GDM1 (cell line): ENCODE data around the gene GSG1.

Source experiments
- DNase-seq: peaks from one replicate; lab custom pipeline; 2025; lab: John Stamatoyannopoulos, UW

The GSG1 gene

DNA sequence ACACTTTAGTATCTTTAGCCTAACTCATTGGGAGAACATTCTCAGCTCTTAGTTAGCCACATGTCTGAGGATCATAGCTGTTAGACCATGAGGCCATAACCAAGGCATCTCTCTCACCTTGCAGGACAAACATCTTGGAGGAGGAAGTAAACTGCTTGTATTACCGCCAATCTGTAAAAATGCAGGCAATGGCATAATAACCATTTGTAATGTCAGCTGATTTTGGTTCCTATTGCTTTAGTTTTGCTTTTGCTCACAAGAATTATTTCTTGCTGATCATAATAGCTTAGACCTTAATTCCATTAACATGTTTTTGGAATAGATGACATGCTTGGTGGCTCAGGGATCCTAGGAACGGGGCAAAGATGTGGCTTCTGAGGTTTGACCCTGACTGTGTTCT lies 16.4 kb upstream of the GSG1 start:
- no peak for DNase-seq

DNA sequence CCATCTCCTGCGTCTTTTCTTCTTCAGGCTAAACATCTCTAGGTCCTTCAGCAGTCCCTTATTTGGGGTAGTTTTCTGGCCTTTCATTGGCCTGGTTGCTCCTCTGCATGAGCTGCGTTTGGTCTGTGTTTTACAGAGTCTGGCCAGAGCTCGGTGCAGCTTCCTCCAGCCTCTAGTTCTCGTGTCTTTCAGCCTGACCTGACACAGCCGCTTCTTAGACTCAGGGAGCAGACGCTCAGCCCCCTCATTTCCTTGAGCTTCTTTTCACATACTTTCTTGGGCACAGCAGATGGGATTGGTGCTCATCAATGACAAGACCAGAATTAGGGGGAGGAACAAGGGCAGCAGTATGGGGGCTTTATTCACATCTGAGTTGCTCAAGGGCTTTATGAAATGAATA lies 13.6 kb upstream of the GSG1 start:
- no peak for DNase-seq

DNA sequence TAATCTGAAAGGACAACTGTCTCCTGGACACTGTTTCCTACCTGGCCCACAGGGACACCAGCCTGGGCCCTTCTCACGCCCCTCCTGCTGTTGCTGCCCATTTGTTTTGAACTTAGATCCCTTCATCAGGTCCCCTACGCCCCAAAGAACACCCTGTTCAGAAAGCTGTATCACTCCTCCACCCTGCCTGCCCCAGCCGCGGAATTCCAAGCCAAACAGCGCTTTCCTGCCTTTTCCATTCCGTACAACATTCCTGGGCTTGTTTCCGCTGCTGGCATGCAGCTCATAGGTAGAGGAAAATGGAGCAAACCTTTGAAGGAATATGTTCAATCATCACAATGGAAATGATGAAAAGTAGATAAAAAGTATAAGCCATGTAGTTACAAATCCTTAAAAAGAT lies 12.8 kb upstream of the GSG1 start:
- no peak for DNase-seq

DNA sequence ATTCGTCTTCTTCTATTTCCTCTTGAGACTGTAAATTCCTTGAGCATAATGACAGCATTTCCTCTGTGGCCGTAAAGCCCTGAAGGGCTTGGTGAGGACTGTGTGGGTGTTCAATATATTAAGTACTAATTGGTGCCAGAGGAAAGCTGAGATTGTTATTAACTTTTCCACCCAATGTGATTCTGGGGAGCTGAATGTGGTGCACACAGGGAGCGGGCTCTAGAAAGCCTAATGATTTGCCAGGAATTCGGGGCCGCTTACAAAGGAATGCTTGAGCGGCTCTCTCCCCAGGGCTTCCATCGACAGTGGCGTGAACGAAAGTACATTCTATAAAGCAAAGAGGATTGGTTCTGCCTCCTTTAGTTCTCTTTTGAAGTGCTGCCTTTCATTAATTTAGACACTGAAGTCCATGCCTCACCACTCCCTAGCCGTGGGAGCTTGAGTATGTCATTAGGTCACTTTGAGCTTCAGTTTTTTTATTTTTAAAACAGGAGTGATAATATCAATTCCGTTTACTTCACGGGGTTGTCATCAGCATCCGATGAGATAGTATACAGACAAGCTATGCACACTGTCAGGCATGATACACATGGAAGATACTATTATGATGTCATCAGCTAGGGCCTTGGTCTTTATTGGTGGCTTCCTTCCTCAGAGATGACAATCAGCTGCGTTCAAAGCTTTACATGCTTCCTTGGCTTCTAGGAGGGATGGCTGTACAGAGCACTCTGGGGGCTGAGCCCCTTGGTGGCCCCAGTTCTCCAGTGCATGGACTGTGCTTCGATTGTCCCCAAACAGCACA lies 11.0 kb upstream of the GSG1 start:
- no peak for DNase-seq

DNA sequence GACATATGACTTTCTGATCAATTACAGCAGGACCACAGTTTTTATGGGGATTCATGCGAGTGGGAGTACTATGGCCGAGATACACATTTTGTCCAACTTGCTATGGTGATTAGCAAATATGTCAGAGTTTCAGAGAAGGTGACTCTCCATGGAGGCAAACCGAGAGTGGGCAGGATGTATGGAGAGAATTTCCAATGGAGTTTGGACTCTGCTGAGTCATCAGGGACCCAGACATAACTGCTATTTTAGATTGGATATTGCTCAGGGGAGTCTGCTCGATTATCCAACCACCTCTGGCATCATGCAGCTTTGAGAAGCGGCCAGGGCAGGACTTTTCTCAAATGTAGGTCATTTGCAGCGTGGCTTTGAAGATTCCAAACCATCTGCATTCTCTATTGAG lies 9.5 kb upstream of the GSG1 start:
- no peak for DNase-seq

DNA sequence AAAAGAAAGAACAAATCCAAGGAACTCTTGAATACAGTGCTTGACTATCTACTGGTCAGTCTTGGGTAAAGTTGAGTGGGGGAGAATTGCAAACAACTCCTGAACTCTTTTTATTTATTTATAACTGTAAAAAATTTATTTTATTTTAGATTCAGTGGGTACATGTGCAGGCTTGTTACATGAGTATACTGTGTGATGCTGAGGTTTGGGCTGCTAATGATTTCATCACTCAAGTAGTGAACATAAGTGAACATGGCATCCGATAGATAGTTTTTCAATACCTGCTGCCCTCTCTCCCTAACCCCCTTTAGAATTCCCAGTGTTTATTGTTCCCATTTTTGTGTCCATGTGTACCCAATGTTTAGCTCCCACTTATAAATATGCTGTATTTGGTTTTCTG lies 3.2 kb upstream of the GSG1 start:
- no peak for DNase-seq

DNA sequence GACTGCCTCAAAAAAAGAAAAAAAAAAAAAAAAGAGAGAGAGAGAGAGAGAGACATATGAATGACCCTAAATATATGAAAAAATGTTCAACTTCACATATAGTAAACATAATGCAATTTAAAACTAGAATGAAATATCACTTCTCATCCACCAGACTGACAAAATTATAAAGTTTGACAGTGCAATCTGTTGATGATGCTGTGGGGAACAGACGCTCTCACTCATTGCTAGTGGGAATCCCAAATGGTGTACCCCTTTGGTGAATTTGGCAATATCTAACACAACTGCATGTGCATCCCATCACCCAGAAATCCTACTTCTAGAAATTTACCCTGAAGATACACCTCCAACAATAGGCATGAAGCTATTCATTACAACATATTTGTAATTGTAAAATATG lies 2.3 kb upstream of the GSG1 start:
- DNase-seq: no peak

DNA sequence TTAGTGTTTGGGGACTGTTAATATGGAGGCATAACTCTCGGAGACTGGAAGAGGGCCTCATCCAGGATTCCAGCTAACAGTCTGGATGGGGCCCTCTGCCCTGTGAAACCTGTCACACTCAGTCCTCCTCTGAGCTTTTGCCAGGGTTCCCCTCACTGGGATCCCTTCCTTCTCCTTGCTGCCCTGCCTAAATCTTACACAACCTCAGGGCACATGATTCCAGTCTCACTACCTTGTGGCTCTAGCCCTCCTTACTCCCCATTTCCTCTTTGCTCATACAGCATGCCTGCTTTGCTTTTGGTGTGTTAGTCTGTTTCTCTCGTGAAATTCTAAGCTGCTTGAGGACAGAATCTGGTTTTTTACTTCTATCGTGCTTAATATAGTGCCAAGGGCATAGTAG lies 942 bp upstream of the GSG1 start:
- DNase-seq: no peak

DNA sequence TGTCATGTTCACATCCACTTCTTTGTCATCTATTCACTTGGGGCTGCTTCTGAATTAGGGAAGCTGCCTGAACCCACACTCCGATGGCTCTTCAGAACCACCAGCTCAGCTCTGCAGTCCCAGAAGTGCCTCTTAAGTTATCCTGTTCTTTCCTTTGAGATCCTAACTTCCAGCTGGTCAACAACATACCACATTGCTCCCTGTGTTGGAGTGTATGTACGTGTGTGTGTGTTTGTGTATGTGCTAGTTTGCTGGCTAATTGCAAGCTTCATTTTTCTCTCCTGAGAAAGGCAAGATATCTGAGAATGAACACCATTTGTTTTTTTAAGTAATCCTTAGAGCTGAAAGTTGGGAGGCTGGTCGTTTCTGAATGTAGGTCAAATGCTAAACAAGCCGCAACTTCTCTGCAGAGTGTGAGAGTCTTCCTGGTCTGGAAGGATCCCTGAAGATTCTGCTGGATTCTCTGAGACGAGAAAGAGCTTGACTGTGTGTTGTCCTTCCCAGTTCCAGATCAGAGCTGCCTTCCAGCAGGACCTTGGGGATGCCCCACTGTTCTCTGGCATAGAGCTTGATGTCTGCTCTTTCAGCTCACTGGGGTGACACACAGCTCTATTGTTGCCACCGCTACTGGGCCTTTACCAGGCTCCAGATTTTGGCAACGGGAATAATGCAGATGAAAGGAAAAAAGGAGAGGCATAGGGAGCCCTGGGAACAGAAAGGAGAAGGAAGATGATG lies 839 bp downstream of the GSG1 start:
- no peak for DNase-seq

DNA sequence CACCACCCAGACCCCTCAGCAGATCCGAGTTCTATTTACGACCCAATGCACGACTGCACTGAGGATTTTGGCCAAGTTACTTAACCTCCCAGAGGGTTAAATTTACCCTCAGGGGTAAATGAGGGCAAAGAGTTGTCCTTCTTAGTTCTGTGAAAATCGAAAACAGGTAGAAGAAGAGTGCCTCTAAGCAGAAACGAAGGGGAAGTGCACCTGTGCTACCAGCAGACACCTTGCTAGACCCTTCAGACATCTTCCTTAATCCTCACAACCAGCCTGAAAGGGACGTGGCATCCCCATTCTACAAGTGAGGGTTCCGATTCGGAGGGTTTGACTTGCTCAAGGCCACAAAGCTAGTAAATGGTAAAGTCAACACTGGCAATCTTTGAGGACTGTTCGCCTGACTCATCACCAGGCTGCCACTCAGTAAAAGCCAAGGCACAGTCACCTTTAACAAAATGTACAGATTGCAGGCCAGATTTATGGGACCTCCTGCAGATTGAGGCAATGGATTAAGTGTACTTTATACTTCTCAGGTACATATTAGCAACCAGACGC lies 1.6 kb downstream of the GSG1 start:
- DNase-seq: no peak

DNA sequence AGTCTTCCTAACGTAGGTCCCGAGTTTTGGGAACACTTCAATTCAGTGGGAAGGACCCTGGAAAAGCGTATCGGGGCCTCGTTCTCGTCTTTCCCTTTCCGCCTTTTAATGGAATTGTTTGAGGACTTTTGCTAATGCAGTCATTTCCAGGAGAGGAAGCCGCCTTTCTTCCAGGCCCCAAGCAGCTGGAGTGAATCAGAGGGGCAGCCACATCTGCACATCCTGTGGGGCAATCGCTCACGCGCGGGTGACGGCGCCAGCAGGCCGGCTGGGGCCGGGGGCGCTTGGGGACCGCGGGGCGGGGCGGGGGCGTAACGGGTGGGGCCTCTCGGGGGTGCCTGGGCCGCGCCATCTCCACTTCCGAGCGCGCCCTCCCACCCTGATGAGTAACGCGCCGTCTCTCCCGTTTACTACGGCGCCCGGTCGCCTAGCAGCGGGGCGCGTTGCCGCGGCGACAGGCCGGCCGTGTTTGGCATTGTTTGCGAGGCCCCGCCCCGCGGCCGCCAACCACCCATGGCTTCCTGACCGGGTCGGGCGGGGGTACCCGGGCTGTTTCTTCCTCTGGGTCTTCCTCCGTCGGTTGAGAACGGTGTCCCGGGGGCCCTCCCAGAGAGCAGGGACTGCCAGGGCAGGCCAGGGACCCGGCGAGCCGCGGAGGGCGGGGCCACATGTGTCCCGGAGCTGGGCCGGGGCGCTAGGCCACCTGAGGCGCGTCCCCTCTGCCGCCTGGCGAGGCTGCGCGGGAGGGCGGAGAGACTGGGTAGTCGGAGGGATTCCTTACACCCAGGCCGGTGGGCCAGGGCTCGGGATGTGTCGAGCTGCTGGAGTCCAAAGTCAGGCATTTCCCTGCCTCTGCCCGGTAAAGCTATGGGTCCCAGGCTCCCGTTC lies 2.3 kb downstream of the GSG1 start:
- peak; percentile 72 for DNase-seq

DNA sequence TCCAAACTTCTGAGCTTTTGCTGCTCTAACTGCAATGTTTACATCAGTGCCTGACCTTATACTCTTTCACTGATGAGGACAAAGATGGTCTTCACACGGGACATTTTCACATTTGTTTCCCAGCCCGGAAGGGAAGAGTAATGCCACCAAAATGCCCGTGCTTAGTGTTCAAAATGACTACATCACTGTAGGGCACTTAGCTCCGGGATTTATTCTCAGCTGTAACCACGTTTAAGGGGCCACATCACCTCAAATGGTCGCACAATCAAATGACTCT lies 2.9 kb downstream of the GSG1 start:
- DNase-seq: no peak

DNA sequence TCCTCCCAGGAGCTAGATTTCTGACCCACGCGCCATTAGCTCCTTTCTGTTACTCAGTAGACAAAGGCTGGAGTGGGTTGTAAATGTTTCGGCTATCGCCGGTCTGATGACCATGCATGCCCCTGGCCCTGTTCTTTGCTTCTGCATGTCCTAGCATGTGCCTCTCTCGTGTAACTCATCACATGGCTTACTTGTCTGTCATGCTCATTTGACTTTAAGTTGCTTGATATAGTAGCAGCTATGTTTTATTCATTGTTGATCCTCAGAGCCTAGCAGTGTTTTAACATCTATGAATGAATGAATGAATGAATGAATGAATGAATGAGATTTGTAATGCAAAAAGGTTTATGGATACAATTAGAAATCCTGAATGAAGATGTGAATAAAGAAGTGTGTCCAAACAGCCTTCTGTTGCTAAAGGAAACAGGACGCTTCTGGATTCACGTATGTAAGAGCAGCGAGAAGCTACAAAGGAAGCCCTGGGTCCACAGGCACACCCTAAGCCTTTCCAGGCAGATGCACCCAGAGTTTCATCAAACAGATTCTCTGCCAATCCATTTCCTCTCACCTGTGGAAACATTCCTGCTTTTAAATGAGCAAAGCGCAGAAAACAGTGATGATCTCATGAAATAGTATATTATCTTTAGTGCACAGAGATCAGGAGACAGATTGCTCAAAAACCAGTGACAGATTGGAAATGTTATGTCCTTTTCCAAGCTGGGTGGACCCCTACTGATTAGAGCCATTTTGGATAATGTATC lies 3.4 kb downstream of the GSG1 start:
- DNase-seq: no peak

DNA sequence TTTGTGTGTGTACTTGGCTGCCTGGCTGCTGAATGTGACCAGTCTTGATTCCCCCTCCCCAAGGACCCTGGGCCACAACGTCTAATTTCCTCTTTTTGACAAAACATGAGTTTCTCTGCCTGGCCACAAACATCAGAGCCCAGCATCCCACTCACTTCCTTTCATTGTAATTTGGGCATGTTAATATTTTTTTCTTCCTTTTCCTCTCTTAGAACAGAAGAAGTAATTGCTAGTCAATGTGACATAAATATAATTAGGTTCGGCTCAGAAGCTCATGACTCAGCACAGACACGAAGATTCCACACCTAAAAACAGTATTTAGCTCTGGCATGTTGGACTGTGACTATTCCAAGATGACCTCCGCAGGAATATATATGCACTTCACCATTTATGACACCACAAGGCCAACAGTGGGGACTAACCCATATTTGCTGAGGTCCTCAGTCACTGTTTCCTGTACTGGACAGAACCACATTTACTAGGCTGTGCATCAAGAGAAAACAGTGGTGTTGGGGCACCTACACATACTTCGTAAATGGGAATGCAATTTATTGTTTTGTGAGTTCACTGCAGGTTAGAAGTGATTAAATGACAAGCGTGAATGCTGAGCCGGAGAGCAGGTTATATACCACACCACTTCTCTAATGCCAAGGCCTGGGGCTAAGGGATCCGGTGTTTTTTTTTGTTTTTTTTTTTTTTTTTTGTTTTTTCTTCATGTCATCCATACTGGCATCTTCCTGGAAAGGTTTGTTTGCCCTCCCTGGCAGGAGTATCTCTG lies 4.2 kb downstream of the GSG1 start:
- peak; percentile 54 for DNase-seq

DNA sequence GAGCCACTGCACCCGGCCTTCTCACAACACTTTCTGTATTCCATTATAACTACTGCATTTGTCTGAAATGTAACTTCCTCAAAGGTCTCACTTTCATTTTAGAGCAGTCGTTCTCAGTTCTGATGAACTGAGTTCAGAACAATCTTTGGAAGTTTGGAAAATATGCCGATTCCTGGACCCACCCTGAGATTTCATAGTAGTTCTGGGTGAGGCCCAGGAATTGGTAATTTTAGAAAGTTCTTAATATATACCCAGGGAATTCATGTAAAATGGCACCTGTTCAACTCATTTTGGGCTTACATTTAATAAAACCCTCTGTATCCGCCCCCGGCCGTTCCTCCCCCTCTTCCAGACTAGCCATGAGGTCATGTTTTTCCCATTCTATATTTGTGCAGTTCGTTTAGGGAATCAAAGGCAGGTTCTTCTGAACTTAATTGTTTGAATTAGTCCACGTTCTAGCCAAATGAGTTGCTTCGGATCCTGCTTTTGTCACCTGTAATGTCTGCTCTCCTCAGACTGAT lies 5.9 kb downstream of the GSG1 start:
- DNase-seq: no peak

DNA sequence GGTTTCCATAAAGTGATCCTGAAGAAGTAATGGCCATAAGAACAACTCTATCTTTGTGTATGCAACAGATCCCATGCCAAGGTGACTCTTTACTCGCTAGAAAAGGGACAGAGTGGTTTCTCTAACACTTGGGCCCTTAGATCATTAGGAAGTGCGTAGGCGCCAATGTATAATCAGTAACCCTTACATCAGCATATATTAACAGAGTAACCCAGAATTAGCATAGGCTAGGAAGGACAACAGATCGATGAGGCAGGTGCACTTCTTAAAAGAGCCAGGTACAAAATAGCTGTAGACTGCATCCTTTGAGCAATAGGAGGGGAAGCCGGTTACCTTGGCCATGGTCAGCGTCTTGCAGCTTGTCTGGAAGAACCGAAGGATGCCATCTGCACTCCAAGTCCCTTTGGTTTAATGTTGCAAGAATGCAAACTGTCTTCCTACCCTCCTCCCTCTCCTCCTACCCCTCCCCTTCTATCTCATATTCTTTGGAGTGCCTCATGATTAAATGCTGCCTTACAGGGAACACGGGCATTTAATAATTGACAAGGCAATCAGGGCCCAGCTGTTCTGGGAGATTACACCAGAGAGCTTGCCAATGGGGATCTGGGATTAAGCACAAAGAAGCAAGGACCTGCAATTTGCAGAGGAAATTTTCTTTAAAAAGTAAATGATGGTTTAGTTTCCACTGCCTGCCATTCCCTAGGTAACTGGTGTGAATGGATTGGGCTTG lies 8.0 kb downstream of the GSG1 start:
- no peak for DNase-seq

DNA sequence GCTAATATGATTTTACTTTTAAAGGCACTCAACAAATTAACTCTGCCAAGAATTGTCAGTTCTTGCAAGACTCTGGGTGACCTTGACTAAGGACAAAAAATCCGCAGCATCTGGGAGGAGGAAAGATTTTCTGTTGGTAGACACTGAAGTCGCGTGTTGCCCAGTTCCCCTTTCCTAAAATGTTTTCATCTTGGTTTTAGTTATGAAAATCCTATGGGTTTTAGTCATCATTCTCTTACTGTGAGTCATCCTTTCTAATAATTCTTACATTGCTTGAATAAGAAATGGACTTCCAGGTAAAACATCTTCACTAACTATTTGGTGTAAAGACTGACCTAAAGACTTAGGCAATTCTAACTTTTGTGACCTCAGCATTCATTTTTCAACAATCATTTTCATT lies 9.1 kb downstream of the GSG1 start:
- no peak for DNase-seq

DNA sequence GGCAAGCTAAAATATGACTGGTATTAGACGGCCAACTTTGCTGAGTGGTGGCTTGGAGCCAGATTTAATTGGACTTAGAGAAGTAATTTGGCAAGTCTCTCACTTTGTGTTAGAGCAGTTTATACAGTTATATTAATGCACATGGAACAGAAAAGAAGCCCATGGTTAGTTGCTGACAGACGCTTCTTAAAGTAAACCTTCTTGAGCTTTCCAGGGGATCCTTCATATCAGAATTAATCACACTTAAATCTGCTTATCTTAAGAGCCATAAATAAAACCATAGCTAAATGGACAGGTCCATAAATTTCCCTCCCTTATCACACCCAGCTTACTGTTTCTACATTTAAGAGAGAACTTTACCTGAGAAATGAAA lies 9.6 kb downstream of the GSG1 start:
- no peak for DNase-seq

DNA sequence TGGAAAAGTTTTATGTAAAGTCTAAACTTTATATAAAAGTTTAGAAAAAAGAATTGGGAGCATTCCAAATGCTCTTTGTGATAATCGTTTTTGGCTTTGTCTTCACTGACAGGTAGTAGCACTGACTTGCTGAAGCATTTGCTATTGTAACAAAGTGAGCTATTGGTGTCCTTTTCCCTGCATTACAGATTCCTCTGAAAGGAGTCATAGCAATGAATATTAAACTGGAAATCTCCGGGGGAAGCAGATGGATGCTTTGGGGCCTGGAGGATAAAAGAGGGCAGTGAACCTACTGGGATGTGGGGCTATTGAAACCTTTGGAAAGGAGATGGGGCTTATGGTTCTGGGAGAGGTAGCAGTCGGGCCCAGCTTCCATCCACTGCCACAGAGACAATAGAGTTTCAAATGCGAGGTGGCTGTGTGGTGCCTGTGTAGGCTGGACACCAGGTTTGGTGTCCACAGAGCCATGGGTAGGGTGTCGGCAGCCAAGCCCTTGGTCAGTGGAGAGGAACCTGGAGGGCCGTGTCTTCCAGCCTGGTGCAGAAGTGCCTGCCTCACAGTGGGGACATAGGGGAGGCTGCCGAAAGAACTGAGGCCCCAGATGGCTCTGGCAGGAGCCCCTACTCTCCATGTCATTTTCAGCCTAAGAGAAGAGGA lies 10.1 kb downstream of the GSG1 start:
- no peak for DNase-seq

DNA sequence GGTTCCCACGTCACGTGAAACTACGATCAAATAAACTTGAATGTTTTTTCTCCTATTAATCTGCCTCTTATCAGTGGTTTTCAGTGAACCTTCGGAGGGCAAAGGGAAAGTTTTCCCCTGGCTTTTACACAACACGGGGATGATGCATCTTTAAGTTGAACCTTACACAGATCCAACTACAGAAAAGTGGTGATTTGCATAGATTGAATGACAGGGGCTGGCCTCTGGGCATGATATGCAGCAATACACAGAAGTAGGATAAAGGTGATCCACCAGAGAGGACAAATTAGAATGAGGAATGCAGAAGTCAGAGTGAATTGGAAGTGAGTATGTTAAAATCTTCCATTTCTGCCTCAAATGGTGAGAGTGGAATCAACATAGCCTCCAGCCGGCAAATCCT lies 11.6 kb downstream of the GSG1 start:
- DNase-seq: no peak
